Hepatocyte (in vitro differentiated cells): Measurements from ENCODE around the gene CMSS1. TPM values are rescaled to one million over a fixed set of nuclear protein-coding genes. Genes with fewer than 3 reads are reported as not detected.
"Not testable (repeated sequence)": the region's sequence is repeated elsewhere in the genome, so short reads cannot be mapped to it uniquely, and the experiment has no call there.

Experiments used
- DNase-seq: peaks from one replicate; pipeline ENCODE4 v3.0.0-alpha.2; 2016; ENCODE audit warnings: low spot score
- H2AFZ ChIP-seq: fragments of 200-600 bp; sonication (generic); 2 replicates; pipeline ENCODE4 v1.6.0; 2016; ENCODE audit warnings: antibody characterized with exemption, mild to moderate bottlenecking
- H3K27ac ChIP-seq: fragments of 200-600 bp; sonication (generic); 2 replicates; pipeline ENCODE4 v1.5.1; 2016; ENCODE audit warnings: mild to moderate bottlenecking
- H3K27me3 ChIP-seq: fragments of 200-600 bp; sonication (generic); 2 replicates; pipeline ENCODE4 v1.6.1; 2016
- H3K36me3 ChIP-seq: fragments of 200-600 bp; sonication (generic); replicated peaks from 2 replicates; pipeline ENCODE4 v1.5.1; 2016; ENCODE audit warnings: low read depth; ENCODE audit not compliant: insufficient read depth
- H3K4me1 ChIP-seq: fragments of 200-600 bp; sonication (generic); 2 replicates; pipeline ENCODE4 v1.5.1; 2016; ENCODE audit warnings: mild to moderate bottlenecking, moderate library complexity; ENCODE audit not compliant: insufficient read depth
- H3K4me2 ChIP-seq: fragments of 200-600 bp; sonication (generic); 2 replicates; pipeline ENCODE4 v1.6.0; 2016
- H3K4me3 ChIP-seq: fragments of 200-600 bp; sonication (generic); 2 replicates; pipeline ENCODE4 v1.5.1; 2016; ENCODE audit warnings: mild to moderate bottlenecking
- H3K79me2 ChIP-seq: fragments of 200-600 bp; sonication (generic); 2 replicates; pipeline ENCODE4 v1.6.0; 2017; ENCODE audit warnings: mild to moderate bottlenecking
- H3K9me2 ChIP-seq: fragments of 200-600 bp; sonication (generic); replicated peaks from 2 replicates; pipeline ENCODE4 v1.6.0; 2017; ENCODE audit warnings: mild to moderate bottlenecking; ENCODE audit not compliant: insufficient read depth
- H3K9me3 ChIP-seq: fragments of 200-600 bp; sonication (generic); 2 replicates; pipeline ENCODE4 v1.5.1; 2016; ENCODE audit warnings: low read depth, mild to moderate bottlenecking
- H4K20me1 ChIP-seq: fragments of 200-600 bp; sonication (generic); 2 replicates; pipeline ENCODE4 v1.6.0; 2016; ENCODE audit warnings: mild to moderate bottlenecking; ENCODE audit not compliant: insufficient read depth, poor library complexity, severe bottlenecking
- CTCF ChIP-seq: fragments of 200-600 bp; sonication (generic); IDR thresholded peaks from 2 replicates; pipeline ENCODE4 v1.5.1; 2016; ENCODE audit warnings: antibody characterized with exemption, mild to moderate bottlenecking; ENCODE audit not compliant: poor library complexity
- EZH2 ChIP-seq: fragments of 200-600 bp; sonication (generic); IDR thresholded peaks from 2 replicates; pipeline ENCODE4 v1.6.1; 2016; ENCODE audit warnings: antibody characterized with exemption, mild to moderate bottlenecking, borderline replicate concordance
- EZH2phosphoT487 ChIP-seq: fragments of 200-600 bp; sonication (generic); IDR thresholded peaks from one replicate; pipeline ENCODE4 v1.6.1; 2018; ENCODE audit warnings: antibody characterized with exemption, mild to moderate bottlenecking, low read depth, moderate library complexity; ENCODE audit not compliant: unreplicated experiment, severe bottlenecking
- WGBS: methylation state at CpG from one replicate; pipeline ENCODE4 v1.1.6; 2016; ENCODE audit warnings: low lambda C conversion rate; ENCODE audit errors: missing lambda C conversion rate; 5-methylcytosine and 5-hydroxymethylcytosine counted together
- microRNA-seq: library from miRNA; unstranded; fragments of <30 nt; microRNA quantifications from one replicate; pipeline ENCODE4, GENCODE V29; 2017
- polyA plus RNA-seq: library from polyadenylated mRNA; unstranded; fragments of >200 nt; fragmentation: Nextera tagmentation; extraction: Ambion mirVana; gene quantifications from 2 replicates; pipeline ENCODE4 v1.2.1, GENCODE V29; 2016
- small RNA-seq: library from RNA; depleted of rRNA; stranded (forward); fragments of <200 nt; gene quantifications from one replicate; pipeline ENCODE3, GENCODE V24; 2014
- total RNA-seq: library from RNA; depleted of rRNA; stranded (reverse); fragments of >200 nt; gene quantifications from 2 replicates; pipeline ENCODE4 v1.2.3, GENCODE V29; 2014

CMSS1 gene
- total and polyA plus RNA-seq, 2 experiments from 2014 or later: 11.8 to 17.0 TPM

GRCh38 chr3:100228247-100228646 is 410.6 kb downstream of the CMSS1 start:
- H3K79me2 ChIP-seq: no peaks in the 10 kb centered on the region
- H3K27ac ChIP-seq: no peak overlapping the region
- H3K27me3 ChIP-seq: no peaks in the 10 kb centered on the region
- no peak overlapping the region for H3K4me3 ChIP-seq
- no peaks in the 10 kb centered on the region for H3K4me1 ChIP-seq
- H3K4me2 ChIP-seq: no peak overlapping the region
- H4K20me1 ChIP-seq: no peaks in the 10 kb centered on the region
- DNase-seq: no peak
- H3K9me3 ChIP-seq: no peaks in the 10 kb centered on the region
- no peaks in the 10 kb centered on the region for H3K36me3 ChIP-seq
- H3K9me2 ChIP-seq: no peaks in the 10 kb centered on the region
- WGBS: 96% methylated on average over 1 of the region's 1 CpG
- no peak overlapping the region for H2AFZ ChIP-seq
- TF ChIP-seq EZH2phosphoT487 (no peak), EZH2 (no peak), CTCF (no peak)

- not testable (repeated sequence) for H3K27ac ChIP-seq, H3K4me2 ChIP-seq, H3K36me3 ChIP-seq, H3K27me3 ChIP-seq, H3K9me3 ChIP-seq, H3K9me2 ChIP-seq, H3K4me3 ChIP-seq, H3K4me1 ChIP-seq, H3K79me2 ChIP-seq, DNase-seq, H2AFZ ChIP-seq, H4K20me1 ChIP-seq
- 96% methylated on average over 2 of the region's 3 CpGs for WGBS
These were observed 411.5 kb downstream of the CMSS1 start for GRCh38 chr3:100229188-100229587.

- no peaks in the 10 kb centered on the region for H3K27me3 ChIP-seq
- no peak overlapping the region for H3K4me2 ChIP-seq
- H4K20me1 ChIP-seq: no peaks in the 10 kb centered on the region
- no peak overlapping the region for H2AFZ ChIP-seq
- H3K27ac ChIP-seq: no peak overlapping the region
- WGBS: 100% methylated on average over 3 of the region's 3 CpGs
- no peaks in the 10 kb centered on the region for H3K79me2 ChIP-seq
- H3K4me3 ChIP-seq: no peak overlapping the region
- no peaks in the 10 kb centered on the region for H3K36me3 ChIP-seq
- no peak for DNase-seq
- TF ChIP-seq EZH2 (no peak), CTCF (no peak), EZH2phosphoT487 (no peak)
- H3K9me3 ChIP-seq: no peaks in the 10 kb centered on the region
- no peaks in the 10 kb centered on the region for H3K4me1 ChIP-seq
- no peaks in the 10 kb centered on the region for H3K9me2 ChIP-seq
These were observed 413.0 kb downstream of the CMSS1 start for GRCh38 chr3:100230710-100231109.

Small RNAs within 50 kb of the gene (microRNA-seq; reads per million reads assigned to microRNA genes)
- not detected for gene MIR3921

Small RNAs within 50 kb of the gene (small RNA-seq; reads per million reads assigned to genes)
- not detected for gene MIR3921

Other genes with a start within 250 kb of the CMSS1 start
- 1.0 and 2.4 TPM in 2 replicates for gene COL8A1, start 179.3 kb upstream of the CMSS1 start, total RNA-seq
- 0.41 and 0.61 TPM in 2 replicates for gene COL8A1, start 179.3 kb upstream of the CMSS1 start, polyA plus RNA-seq